ENCODE data around the gene NES.

- TF ChIP-seq POLR2A (IDR thresholded peaks at IDR 0.05), result no peak
- TF ChIP-seq, protein P1, sequence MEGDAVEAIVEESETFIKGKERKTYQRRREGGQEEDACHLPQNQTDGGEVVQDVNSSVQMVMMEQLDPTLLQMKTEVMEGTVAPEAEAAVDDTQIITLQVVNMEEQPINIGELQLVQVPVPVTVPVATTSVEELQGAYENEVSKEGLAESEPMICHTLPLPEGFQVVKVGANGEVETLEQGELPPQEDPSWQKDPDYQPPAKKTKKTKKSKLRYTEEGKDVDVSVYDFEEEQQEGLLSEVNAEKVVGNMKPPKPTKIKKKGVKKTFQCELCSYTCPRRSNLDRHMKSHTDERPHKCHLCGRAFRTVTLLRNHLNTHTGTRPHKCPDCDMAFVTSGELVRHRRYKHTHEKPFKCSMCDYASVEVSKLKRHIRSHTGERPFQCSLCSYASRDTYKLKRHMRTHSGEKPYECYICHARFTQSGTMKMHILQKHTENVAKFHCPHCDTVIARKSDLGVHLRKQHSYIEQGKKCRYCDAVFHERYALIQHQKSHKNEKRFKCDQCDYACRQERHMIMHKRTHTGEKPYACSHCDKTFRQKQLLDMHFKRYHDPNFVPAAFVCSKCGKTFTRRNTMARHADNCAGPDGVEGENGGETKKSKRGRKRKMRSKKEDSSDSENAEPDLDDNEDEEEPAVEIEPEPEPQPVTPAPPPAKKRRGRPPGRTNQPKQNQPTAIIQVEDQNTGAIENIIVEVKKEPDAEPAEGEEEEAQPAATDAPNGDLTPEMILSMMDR (IDR thresholded peaks at IDR 0.05), result no peak
These were observed 27.7 kb upstream of the NES start for GRCh38 chr1:156704930-156705320.

Measured in heart left ventricle (tissue), 13 donors.